Stimulated activated CD4-positive, alpha-beta T cell treated with anti-CD3 and anti-CD28 coated beads, Interleukin-1b, Interleukin-23, amount 100 ng/mL, for 48 hours (primary cell): ENCODE measurements around the gene SIGLECL1.

Experiments
- DNase-seq: peaks from one replicate; pipeline ENCODE4 v3.0.0-alpha.2; 2020

Gene SIGLECL1

GRCh38 chr19:51297406-51297805 is 46.5 kb downstream of the SIGLECL1 start:
- no peak for DNase-seq

DNA sequence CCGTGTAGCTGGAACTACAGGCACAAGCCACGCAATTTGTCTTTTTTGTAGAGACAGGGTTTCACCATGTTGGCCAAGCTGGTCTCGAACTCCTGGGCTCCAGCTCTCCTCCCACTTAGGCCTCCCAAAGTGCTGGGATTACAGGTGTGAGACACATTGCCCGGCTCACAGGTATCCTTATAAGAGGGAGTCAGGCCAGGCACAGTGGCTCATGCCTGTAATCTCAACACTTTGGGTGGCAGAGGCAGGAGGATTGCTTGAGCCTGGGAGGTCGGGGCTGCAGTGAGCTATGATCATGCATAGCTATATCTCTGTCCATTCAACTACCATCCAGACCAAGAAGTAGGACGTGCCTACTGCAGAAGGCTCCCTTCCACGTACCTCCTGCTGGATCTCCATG is 50.4 kb downstream of the SIGLECL1 start:
- DNase-seq: no peak

DNA sequence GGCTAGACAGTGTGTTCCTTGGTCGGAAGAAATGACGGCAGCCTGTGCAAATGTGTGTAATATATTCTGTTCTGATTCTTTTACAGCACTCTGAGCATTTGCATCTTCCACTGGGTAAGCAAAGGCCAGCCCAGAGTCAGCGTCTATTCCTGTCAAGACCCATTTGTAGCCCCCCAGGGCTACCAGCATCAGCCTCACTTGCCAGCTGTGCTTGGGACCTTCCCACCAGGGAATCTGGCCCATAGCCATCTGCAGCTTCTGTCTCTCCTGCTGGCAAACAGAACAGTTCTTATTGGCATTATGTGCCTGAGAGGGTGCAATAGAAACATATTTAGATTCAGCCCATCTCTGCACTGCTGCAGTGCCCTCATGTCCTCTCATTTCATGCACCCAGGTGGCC is 54.6 kb downstream of the SIGLECL1 start:
- no peak for DNase-seq

GRCh38 chr19:51311351-51312257 is 60.7 kb downstream of the SIGLECL1 start, which contains the start of gene IGLON5:
TSS of gene IGLON5 (plus strand) at chr19:51311644. CDS start at chr19:51311848, 204 bp downstream.
- DNase-seq: no peak

DNA sequence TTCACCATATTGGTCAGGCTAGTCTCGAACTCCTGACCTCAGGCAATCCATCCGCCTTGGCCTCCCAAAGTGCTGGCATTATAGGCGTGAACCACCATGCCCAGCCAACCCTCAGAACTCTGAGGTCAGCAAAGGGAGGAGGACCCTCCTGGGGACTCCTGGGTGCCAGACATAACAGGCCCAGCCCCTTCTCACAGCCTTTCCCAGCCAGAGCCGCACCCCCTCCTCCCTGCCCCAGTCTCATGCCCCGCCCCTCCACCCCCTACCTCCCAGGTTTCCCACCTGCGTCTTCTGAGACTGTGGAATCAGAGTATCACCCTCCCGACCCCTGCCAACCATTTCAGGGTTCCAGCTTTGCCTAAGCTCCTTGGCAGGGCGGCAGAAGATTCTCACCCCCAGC is 65.8 kb downstream of the SIGLECL1 start:
- no peak for DNase-seq

GRCh38 chr19:51317376-51317775 is 66.5 kb downstream of the SIGLECL1 start:
- no peak for DNase-seq

GRCh38 chr19:51317968-51318367 is 67.1 kb downstream of the SIGLECL1 start:
- no peak for DNase-seq
